ENCODE results near the gene MACROH2A1. TPM values are rescaled to one million over a fixed set of nuclear protein-coding genes. Genes with fewer than 3 reads are reported as not detected.

The MACROH2A1 gene
- polyA plus RNA-seq, 1 of the 3 experiments (the other 2 are of a cell fraction) = 165 TPM

GRCh38 chr5:135375040-135375793 lies 23.8 kb downstream of the MACROH2A1 start:
- H3K79me2 ChIP-seq (ENCODE audit: insufficient read depth) = peaks cover 80% of the 10 kb centered on the region; the same call in 1 of the 2 replicates
- H3K4me3 ChIP-seq (ENCODE audit: low read depth in 2 of 2, low read length in 1 of 2) = no peak overlapping the region

GRCh38 chr5:135373736-135374515 lies 25.1 kb downstream of the MACROH2A1 start:
- H4K20me1 ChIP-seq (ENCODE audit: insufficient read depth) = peaks cover 56% of the 10 kb centered on the region
- peaks cover 22 to 53% of the 10 kb centered on the region in 2 experiments for H3K4me1 ChIP-seq (ENCODE audit: control insufficient read depth in 1 of 2, insufficient read depth in 2 of 2, low read depth in 1 of 2, low read length in 1 of 2)
- no peak overlapping the region; a peak in 1 of 4 replicates for H3K27ac ChIP-seq (ENCODE audit: low read depth in 2 of 2, low read length in 1 of 2)
- POLR2A ChIA-PET = no interaction called here
- no peak for TF ChIP-seq SIN3A (IDR thresholded peaks at IDR 0.05; ENCODE audit: borderline replicate concordance, low read depth, low read length)
- no peak for TF ChIP-seq IRF3 (IDR thresholded peaks at IDR 0.05; ENCODE audit: low read depth, low read length)
- TF ChIP-seq NFIC (IDR thresholded peaks at IDR 0.05; ENCODE audit: borderline replicate concordance) = no peak
- TF ChIP-seq, protein P1, sequence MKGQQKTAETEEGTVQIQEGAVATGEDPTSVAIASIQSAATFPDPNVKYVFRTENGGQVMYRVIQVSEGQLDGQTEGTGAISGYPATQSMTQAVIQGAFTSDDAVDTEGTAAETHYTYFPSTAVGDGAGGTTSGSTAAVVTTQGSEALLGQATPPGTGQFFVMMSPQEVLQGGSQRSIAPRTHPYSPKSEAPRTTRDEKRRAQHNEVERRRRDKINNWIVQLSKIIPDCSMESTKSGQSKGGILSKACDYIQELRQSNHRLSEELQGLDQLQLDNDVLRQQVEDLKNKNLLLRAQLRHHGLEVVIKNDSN (IDR thresholded peaks at IDR 0.05; ENCODE audit: borderline replicate concordance, low read depth) = no peak
- no peak for TF ChIP-seq EP300 (IDR thresholded peaks at IDR 0.05; ENCODE audit: borderline replicate concordance in 1 of 2, low read depth in 1 of 2, low read length in 1 of 2)
- no peak for TF ChIP-seq TAF1 (IDR thresholded peaks at IDR 0.05; ENCODE audit: borderline replicate concordance, low read depth, low read length)
- TF ChIP-seq RCOR1 (IDR thresholded peaks at IDR 0.05; ENCODE audit: low read length) = no peak
- TF ChIP-seq, protein P2, sequence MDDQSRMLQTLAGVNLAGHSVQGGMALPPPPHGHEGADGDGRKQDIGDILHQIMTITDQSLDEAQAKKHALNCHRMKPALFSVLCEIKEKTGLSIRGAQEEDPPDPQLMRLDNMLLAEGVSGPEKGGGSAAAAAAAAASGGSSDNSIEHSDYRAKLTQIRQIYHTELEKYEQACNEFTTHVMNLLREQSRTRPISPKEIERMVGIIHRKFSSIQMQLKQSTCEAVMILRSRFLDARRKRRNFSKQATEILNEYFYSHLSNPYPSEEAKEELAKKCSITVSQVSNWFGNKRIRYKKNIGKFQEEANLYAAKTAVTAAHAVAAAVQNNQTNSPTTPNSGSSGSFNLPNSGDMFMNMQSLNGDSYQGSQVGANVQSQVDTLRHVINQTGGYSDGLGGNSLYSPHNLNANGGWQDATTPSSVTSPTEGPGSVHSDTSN (IDR thresholded peaks at IDR 0.05) = no peak
- no peak for TF ChIP-seq MXI1 (IDR thresholded peaks at IDR 0.05; ENCODE audit: low read depth, low read length)
- H3K9ac ChIP-seq = no peak overlapping the region
- H3K4me2 ChIP-seq = no peak overlapping the region
- no peak overlapping the region for H2AFZ ChIP-seq (ENCODE audit: low read depth)
- no peaks in the 10 kb centered on the region for H3K9me3 ChIP-seq
- no peak for DNase-seq
- H3K9me2 ChIP-seq = no peaks in the 10 kb centered on the region
- no peaks in the 10 kb centered on the region for H3K27me3 ChIP-seq (ENCODE audit: insufficient read depth)
- H3K36me3 ChIP-seq (replicated peaks in 1 of 2; ENCODE audit: control insufficient read depth in 1 of 2, insufficient read depth in 2 of 2, low read length in 1 of 2) = peaks cover 37 to 69% of the 10 kb centered on the region in 2 experiments
- H3F3A ChIP-seq (replicated peaks; ENCODE audit: insufficient read depth) = no peaks in the 10 kb centered on the region
- CTCF ChIA-PET = no interaction called here
- peaks cover 79% of the 10 kb centered on the region; the same call in 1 of the 2 replicates for H3K79me2 ChIP-seq (ENCODE audit: insufficient read depth)
- 94% methylated on average over 7 of the region's 7 CpGs for WGBS (ENCODE audit: low lambda C conversion rate)
- H3K4me3 ChIP-seq (ENCODE audit: low read depth in 2 of 2, low read length in 1 of 2) = no peak overlapping the region

More at GRCh38 chr5:135375040-135375793, 23.8 kb downstream of the MACROH2A1 start:
- Histone ChIP-seq H3K4me1 (ENCODE audit: control insufficient read depth in 1 of 2, insufficient read depth in 2 of 2, low read depth in 1 of 2, low read length in 1 of 2) (peaks cover 26 to 65% of the 10 kb centered on the region in 2 experiments), H3K9me3 (no peaks in the 10 kb centered on the region), H3K27me3 (ENCODE audit: insufficient read depth) (no peaks in the 10 kb centered on the region), H2AFZ (ENCODE audit: low read depth) (no peak overlapping the region), H3K36me3 (replicated peaks in 1 of 2; ENCODE audit: control insufficient read depth in 1 of 2, insufficient read depth in 2 of 2, low read length in 1 of 2) (peaks cover 37 to 61% of the 10 kb centered on the region in 2 experiments), H4K20me1 (ENCODE audit: insufficient read depth) (peaks cover 66% of the 10 kb centered on the region), H3K4me2 (no peak overlapping the region), H3K9ac (no peak overlapping the region), H3K9me2 (no peaks in the 10 kb centered on the region), H3F3A (replicated peaks; ENCODE audit: insufficient read depth) (no peaks in the 10 kb centered on the region), H3K27ac (ENCODE audit: low read depth in 2 of 2, low read length in 1 of 2) (peak overlapping the region in 1 of 2 experiments; percentile 28; a peak in 1 of 4 replicates)
- ChIA-PET POLR2A (no interaction called here), CTCF (interaction anchor here (1.1 to 1.9 kb wide), 7 partner anchors 8 to 101 kb away, joined by 3 to 8 read pairs (median 4); no protein-coding TSS in a partner anchor)
- DNase-seq = no peak
- no peak for TF ChIP-seq RAD21 (IDR thresholded peaks at IDR 0.05; ENCODE audit: low read length)
- TF ChIP-seq SMC3 (IDR thresholded peaks at IDR 0.05; ENCODE audit: low read depth, low read length) = no peak
- TF ChIP-seq EZH2phosphoT487 (IDR thresholded peaks at IDR 0.05; ENCODE audit: borderline replicate concordance, low read depth) = no peak
- no peak for TF ChIP-seq TEAD4 (IDR thresholded peaks at IDR 0.05; ENCODE audit: borderline replicate concordance, insufficient read depth)
- no peak for TF ChIP-seq RFX5 (IDR thresholded peaks at IDR 0.05; ENCODE audit: low read length)
- no peak for TF ChIP-seq FOXJ3 (CRISPR knock-in tag; IDR thresholded peaks at IDR 0.05)
- TF ChIP-seq SIN3A (IDR thresholded peaks at IDR 0.05; ENCODE audit: borderline replicate concordance, low read depth, low read length) = no peak
- TF ChIP-seq FOXM1 (IDR thresholded peaks at IDR 0.05; ENCODE audit: low read depth) = no peak
- TF ChIP-seq YY1 (IDR thresholded peaks at IDR 0.05; ENCODE audit: low read depth) = no peak
- no peak for TF ChIP-seq NFIC (IDR thresholded peaks at IDR 0.05; ENCODE audit: borderline replicate concordance)
- no peak for TF ChIP-seq JUND (IDR thresholded peaks at IDR 0.05)
- TF ChIP-seq, protein P3, sequence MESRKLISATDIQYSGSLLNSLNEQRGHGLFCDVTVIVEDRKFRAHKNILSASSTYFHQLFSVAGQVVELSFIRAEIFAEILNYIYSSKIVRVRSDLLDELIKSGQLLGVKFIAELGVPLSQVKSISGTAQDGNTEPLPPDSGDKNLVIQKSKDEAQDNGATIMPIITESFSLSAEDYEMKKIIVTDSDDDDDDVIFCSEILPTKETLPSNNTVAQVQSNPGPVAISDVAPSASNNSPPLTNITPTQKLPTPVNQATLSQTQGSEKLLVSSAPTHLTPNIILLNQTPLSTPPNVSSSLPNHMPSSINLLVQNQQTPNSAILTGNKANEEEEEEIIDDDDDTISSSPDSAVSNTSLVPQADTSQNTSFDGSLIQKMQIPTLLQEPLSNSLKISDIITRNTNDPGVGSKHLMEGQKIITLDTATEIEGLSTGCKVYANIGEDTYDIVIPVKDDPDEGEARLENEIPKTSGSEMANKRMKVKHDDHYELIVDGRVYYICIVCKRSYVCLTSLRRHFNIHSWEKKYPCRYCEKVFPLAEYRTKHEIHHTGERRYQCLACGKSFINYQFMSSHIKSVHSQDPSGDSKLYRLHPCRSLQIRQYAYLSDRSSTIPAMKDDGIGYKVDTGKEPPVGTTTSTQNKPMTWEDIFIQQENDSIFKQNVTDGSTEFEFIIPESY (IDR thresholded peaks at IDR 0.05; ENCODE audit: borderline replicate concordance, low read depth) = no peak
- no peak for TF ChIP-seq MXI1 (IDR thresholded peaks at IDR 0.05; ENCODE audit: low read depth, low read length)
- no peak for TF ChIP-seq TAF1 (IDR thresholded peaks at IDR 0.05; ENCODE audit: borderline replicate concordance, low read depth, low read length)
- no peak for TF ChIP-seq EP300 (IDR thresholded peaks at IDR 0.05; ENCODE audit: borderline replicate concordance in 1 of 2, low read depth in 1 of 2, low read length in 1 of 2)
- no peak for TF ChIP-seq ELF1 (IDR thresholded peaks at IDR 0.05)
- 89% methylated on average over 6 of the region's 6 CpGs for WGBS (ENCODE audit: low lambda C conversion rate)

Data from SK-N-SH (cell line).